ENCODE data around the gene HNRNPL.
A peak's percentile ranks its signal among the peaks of the same experiment; 100 is the strongest.
"Not testable (repeated sequence)": the region's sequence is repeated elsewhere in the genome, so short reads cannot be mapped to it uniquely, and the experiment has no call there.

Gene HNRNPL

DNA sequence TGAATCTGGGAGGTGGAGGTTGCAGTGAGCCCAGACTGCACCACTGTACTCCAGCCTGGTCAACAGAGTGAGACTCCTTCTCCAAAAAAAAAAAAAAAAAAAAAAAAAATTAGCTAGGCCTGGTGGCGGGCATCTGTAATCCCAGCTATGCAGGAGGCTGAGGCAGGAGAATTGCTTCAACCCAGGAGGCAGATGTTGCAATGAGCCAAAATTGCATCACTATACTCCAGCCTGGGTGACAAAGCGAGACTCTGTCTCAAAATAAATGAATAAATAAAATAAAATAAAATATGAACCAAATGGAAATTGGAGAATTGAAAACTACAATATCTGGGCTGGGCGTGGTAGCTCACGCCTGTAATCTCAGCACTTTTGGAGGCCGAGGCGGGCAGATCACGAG is 20.6 kb downstream of the HNRNPL start:
- not testable (repeated sequence) for DNase-seq (ENCODE audit: low spot score)

DNA sequence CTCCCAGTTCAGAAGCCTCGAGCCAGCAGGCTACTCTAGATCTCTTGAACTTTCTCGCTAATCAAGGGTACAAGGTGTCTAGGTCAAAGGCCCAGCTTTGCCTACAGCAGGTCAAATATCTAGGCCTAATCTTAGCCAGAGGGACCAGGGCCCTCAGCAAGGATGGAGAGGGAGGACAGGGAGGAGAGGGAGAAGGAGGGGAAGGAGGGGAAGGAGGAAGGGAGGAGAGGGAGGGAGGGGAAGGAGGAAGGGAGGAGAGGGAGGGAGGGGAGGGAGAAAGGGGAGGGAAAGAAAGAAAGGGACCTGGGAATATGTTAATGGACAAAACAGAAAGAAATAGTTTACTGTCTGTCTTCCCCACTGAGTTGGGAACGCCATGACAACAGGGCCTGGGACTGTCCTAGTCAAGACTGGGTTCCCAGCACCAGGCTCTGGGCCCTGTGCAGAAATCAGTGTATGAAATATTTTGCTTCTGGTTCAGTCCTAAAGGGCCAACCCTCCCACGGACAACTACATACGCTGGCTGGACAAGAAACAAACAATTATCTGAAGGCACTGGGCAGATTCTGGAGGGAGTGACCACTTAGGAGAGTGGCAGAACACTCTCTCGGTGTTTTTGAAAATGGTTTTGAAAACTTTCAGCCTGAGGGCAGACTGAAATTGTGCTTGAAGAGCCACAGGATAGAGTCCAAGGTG is 22.8 kb downstream of the HNRNPL start:
- DNase-seq (ENCODE audit: low spot score): no peak

DNA sequence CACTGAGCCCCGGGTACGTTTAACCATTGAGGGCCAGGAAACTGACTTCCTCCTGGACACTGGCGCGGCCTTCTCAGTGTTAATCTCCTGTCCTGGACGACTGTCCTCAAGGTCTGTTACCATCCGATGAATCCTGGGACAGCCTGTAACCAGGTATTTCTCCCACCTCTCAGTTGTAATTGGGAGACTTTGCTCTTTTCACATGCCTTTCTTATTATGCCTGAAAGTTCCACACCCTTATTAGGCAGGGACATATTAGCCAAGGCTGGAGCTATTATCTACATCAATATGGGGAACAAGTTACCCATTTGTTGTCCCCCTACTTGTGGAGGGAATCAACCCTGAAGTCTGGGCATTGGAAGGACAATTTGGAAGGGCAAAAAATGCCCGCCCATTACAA is 23.9 kb downstream of the HNRNPL start:
- DNase-seq (ENCODE audit: low spot score): not testable (repeated sequence)

DNA sequence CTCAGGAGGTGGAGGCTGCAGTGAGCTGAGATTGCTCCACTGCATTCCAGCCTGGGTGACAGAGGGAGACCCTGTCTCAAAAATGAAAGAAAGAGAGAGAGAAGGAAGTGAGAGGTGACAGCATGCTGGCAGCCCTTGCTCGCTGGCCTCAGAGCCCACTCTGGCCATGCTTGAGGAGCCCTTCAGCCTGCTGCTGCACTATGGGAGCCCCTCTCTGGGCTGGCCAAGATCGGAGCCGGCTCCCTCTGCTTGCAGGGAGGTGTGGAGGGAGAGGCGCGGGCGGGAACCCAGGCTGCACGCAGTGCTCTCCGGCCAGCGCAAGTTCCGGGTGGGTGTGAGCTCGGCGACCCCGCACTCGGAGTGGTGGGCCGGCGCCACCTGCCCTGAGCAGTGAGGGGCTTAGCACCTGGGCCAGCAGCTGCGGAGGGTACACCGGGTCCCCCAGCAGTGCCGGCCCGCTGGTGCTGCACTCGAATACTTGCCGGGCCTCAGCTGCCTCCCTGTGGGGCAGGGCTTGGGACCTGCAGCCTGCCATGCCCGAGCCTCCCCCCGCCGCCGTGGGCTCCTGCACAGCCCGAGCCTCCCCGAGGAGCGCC is 28.5 kb downstream of the HNRNPL start:
- not testable (repeated sequence) for DNase-seq (ENCODE audit: low spot score)

DNA sequence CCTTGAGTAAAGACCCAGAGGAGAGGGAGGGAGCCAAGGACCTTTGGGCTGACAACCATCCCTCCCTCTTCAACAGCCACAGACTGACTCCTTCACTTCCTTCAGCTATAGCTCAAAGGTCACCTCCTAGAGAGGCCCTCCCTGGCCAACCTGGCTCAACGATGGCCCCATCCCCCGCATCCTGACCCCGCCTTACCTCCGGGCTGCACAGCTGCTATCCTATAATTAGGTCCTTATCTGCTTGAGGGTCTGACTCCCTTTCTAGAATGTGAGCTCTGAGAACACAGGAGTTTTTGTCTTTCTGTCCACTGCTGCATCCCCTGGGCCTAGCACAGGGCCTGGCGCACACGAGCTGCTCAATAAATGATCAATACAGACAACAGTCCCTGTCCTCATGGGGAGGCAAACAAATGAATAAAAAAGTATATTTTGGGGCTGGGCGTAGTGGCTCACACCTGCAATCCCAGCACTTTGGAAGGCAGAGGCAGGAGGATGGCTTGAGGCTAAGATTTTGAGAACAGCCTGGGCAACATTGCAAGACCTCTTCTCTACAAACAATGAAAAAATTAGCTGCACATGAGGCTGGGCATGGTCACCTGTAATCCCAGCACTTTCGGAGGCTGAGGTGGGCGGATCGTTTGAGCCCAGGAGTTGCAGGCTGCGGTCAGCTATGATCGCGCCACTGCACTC is 30.4 kb downstream of the HNRNPL start:
- no peak for DNase-seq (ENCODE audit: low spot score)

DNA sequence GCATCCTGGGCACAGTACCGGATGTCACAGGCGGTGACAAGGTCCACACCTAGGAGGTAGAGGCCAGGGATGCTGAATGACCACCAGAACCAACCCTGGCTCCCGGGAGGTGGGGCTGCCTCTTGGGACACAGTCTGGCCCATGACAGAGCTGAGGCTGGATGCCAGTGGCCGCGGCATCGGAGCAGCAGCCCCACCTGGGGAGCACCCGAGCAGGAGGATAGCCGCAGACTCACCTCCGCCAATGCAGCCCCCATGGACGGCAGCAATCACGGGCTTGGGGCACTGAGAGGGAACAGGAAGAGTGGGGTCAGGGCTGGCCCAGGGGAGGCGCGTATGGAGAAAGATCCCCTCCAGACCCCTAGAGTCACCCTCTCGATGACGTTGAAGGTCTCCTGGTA is 32.7 kb downstream of the HNRNPL start:
- DNase-seq (ENCODE audit: low spot score): no peak

DNA sequence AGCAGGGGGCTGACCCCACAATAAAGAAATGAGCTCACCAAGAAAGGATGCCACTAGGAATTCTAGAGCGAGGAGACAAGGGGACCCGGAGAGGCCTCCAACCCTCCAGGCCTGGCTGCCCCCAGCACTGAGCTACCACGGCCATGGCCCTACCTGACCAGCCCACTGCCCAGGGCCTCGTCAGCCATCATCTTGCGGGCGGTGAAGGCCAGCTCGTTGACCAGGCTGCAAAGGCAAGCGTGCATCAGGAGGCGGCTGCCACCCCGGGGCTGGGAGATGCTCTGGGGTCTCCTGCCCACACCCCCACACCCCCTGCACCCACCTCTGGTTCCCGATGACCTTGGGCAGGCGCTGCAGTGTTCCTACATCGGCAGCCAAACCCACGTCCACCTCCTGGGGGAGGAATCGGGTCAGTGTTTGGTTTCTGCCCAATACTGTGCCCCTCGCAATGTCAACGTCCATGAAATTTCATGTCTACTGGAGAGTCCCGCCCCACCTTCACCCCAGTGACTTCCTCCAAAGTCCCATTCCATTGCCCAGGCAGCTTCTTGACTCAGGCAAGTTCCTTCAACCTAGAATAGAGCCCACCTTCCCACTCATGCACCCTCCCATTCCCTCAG is 33.5 kb downstream of the HNRNPL start:
- DNase-seq (ENCODE audit: low spot score): no peak

DNA sequence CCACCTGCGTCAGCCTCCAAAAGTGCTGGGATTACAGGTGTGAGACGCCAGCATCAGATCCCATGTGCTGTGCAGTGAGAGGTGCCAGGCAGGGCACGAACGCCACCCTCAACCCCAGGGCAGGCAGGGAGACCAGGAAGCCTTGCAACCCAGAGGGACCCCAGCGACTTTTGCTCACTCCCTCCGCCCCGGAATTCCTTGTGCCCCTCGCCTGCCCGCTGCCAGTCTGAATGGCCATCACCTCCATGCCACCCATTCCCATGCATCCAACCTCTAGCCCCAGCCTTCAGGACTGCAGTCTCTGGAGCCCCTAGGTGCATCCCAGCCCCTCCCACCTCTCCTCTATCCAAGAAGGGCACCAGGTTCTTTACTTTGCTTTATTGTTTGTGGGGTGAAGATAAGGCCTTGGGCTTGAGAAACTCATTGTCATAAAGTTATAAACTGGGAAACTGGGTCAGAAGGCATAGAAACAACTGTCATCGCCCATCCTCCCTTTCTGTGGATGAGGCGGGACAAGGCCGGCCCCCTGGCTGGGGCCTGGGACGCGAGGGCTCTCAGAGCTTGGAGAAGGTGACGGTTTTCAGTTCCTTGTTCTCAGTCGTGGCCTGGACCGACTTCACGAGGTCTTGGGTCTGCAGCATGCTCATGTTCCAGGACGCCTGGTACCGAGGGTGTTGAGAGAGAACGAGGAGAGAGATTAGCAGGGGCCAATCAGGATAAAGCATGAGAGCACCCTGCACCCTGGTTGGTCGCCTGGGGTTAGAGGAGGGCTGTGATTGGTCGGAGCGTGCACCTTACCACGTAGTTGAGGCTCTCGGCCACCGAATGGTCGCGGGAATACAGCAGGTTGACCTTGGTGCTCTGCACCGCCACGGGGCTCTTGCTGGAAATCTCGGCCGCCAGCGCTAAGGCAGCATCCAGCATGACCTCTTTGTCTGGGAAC is 34.5 kb downstream of the HNRNPL start:
- no peak for DNase-seq (ENCODE audit: low spot score)

DNA sequence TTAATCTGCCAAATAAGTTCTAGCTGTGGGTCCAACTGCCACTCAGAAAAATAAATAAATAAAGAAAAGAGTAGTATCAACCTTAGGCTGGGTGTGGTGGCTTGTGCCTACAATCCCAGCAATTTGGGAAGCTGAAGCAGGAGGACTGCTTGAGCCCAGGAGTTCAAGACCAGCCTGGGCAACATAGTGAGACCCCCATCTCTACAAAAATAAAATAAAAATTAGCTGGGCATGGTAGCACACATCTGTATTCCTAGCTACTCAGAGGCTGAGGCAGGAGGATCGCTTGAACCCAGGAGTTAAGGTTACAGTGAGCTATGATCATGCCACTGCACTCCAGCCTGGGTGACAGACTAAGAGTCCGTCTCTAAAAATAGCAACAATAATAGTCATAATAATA is 35.9 kb downstream of the HNRNPL start:
- DNase-seq (ENCODE audit: low spot score): not testable (repeated sequence)

DNA sequence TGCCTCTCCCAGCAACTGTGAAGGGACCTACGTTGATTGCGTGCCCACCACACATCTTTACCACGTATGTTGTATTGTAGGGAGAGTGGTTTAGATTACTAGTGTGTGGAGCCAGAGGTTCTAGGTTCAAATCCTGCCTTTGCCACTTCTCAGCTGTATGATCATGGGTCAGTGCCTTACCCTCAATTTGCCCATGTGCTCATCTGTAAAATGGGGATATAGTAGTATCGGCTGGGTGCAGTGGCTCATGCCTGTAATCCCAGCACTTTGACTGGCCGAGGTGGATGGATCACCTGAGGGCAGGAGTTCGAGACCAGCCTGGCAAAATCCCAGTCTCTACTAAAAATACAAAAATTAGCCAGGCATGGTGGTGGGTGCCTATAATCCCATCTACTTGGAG is 36.5 kb downstream of the HNRNPL start:
- no peak for DNase-seq (ENCODE audit: low spot score)

DNA sequence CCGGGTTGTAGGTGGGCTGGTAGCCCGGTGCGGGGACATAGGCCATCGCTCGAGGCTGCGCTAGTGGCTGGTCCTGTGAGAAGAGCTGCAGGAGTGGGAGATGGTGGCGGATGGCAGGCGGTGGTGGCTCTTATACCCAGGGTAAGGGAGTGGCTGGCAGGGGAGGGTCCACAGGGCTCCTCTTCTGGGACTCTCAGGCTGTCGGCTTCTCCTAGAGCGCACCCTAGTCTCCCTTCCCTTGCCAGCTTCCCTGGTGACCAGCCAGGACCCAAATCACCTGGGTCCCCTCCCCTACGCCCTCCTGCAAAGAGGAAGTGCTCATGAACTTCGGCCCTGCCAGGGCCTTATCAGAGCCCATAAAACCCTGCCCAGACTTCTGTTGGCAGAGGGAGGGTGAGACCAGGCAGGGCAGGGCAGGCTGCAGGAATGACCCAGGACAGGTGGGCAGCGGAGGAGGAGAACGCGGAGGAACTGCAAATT is 36.9 kb downstream of the HNRNPL start, which contains the start of gene LGALS4:
Gene LGALS4, minus strand, starts transcription at position 105 of the 480 bp plus-strand sequence. Its CDS starts 59 bp downstream, at position 46.
- DNase-seq (ENCODE audit: low spot score): no peak

DNA sequence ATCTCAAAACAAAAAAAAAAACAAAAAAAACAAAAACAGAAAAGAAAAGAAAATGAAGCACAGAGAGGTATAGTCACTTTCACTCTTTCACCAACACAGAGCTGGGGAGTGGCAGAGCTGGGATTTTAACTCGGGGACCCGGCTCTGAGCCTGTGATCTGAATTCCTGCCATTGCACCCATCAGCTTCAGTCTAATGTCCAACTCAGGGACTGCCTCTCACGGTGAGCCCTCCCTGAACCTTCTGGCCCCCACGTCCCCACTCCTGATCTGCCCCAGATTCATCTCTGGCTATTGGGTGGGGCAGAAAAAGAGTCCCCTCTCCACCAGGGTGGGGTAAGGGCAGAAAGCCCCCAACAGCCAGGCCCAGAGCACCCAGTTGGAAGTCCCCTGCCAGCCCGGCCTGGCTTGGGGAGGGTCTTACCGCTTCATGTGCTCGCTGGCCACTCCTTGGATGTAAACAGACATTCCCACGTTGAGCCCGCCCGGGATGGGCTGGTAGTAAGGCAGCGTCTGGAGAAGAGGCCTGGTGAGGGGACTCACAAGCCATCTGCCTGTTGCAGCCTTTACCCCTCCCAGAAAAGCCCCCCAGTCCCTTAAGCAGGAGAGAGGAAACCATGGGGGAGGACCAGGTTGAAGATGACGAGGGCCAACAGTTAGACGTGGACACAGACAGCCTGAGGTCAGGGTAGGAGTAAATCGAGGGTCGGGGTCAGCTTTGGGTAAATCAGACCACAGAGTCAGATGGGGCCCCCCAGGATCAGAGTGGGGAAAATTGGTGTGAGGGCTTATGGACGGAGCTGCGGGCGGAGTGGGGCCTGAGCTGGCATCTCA is 37.6 kb downstream of the HNRNPL start:
- no peak for DNase-seq (ENCODE audit: low spot score)

DNA sequence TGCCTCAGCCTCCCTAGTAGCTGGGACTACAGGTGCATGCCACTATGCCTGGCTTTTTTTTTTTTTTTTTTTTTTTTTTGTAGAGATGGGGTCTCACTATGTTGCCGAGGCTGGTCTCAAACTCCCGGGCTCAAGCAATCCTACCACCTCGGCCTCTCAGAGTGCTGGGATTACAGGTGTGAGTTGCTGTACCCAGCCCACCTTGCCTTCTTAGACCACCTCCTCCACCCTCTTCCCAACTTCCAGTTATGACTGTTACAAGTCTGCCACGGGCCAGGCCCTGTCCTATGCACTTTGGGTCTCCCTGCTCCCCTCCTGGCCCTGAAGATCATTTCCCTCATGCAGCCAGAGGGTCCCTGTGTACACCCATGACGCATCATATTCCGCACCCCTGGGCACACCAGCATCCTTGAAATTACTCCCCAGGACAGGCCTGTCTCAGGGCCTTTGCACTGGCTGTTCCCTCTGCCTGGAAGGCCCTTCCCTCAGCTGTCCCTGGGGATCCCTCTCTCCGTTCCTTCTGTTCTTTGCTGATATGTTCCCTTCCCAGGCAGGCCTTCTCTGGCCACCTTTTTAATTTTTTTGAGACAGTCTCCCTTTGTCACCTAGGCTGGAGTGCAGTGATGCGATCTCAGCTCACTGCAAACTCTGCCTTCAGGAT is 40.1 kb downstream of the HNRNPL start:
- no peak for DNase-seq (ENCODE audit: low spot score)

DNA sequence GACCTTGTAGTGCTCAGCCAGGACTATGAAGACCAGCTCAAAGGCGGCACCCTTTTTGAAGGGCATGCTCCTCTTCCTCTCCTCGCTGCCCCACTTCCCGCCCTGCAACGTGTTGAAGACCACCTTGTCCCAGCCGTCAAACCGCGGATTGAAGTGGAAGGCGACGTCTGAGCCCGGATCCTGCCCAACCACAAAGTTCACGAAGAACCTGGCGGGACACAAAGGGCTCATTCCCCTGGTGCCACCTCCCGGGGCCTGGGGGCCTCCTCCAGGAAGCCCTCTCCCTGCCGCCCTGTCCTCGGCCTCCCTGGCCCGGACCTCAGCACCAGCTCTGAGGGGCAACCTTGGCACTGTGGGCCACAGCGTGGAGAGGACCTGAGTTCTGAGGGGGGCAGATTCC is 41.0 kb downstream of the HNRNPL start:
- no peak for DNase-seq (ENCODE audit: low spot score)

DNA sequence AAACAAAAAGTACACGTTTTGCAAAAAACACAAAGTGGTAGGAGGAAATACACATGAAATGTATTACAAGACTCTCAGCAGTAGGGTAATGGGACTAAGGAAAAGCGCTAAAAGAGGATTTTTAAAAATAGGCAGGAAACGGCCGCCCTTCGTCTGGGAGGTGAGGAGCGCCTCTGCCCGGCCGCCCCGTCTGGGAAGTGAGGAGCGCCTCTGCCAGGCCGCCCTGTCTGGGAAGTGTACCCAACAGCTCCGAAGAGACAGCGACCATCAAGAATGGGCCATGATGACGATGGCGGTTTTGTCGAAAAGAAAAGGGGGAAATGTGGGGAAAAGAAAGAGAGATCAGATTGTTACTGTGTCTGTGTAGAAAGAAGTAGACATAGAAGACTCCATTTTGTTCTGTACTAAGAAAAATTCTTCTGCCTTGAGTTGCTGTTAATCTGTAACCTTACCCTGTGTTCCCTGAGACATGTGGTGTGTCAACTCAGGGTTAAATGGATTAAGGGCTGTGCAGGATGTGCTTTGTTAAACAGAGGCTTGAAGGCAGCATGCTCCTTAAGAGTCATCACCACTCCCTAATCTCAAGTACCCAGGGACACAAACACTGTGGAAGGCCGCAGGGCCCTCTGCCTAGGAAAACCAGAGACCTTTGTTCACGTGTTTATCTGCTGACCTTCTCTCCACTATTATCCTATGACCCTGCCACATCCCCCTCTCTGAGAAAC is 42.2 kb downstream of the HNRNPL start:
- not testable (repeated sequence) for DNase-seq (ENCODE audit: low spot score)

DNA sequence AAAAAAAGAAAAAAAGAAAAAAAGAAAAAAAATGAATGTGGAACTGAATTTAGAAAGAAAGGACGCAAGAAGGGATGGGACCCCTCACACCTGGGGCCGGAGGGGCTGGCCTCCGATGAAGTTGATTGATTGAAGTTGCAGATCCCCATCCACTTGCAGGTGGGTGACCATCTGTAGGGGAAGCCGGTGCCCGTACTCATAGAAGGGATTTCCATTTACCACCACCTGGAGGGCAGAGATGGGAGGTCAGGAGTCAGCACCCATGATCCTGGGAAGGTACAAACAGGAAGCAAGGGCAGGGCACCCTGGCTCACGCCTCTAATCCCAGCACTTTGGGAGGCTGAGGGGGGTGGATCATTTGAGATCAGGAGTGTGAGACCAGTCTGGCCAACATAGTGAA is 43.4 kb downstream of the HNRNPL start:
- DNase-seq (ENCODE audit: low spot score): no peak

DNA sequence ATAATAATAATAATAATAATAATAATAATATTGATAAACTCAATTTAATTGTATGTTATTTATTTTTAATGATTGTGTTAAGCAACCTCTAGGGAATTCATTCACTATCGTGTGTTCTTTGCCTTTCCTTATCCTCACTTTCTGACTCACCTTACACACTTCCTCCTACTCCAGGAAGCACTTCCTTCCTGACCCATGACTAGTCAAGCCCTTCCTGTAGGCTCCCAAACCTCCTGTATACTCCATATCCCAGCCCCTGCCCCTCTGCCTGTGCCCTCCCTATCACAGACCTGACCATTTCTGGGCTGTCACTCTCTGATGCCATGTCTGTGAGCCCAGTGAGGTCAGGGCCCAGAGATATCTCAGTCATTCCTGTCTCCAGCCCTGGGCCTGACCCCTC is 44.6 kb downstream of the HNRNPL start:
- peak; percentile 97 for DNase-seq (ENCODE audit: low spot score)

DNA sequence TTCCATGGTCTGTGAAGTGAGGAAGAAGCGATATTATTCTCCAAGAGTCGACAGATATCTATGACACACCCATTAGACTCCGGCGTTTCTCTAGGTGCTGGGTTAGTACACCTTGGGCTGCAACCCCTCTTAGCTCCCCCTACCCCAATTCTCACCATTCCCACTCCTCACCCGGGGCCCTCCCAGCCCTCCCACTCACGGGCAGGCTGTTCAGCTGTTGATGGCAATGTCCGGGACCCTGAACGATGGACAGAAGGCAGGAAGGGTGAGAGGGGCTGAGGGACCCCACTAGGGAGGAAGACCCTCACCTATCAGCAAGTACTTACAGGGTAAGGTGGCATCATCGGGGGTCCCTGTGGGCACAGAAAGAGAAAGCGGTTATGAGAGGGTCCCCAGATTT is 46.2 kb downstream of the HNRNPL start:
- DNase-seq (ENCODE audit: low spot score): no peak

DNA sequence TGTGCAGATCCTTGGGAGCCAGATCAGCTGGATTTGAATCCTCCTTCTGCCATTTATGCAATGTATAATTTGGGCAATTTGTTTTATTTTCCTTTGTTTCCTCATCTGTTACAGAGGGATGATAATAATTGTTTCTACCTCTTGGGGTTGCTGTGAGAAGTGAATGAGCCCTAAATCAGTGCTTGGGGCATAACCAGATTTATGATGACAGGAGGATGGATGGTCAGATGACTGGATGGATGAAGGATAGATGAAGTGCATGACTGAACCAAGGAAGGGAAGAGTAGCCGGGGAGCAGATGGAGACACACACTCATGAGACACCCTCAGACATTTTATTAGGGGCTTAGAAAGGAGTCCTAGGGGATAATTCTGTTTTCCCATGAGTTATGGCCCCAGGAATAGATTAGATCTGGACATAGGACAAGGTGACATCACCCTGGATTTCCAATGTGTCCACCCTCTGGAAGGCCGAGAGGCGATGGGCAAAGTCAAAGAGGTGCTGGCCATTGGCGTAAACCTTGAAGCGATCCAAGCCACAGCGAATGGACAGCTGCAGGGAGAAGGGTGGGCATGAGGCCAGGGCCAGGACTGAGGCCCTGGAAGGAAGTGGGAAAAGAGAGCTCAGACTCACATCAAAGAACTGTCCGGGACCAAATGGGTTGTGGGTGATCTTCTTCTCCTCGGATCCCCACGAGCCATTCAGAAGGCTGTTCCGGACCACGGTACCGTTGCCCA is 48.3 kb downstream of the HNRNPL start:
- no peak for DNase-seq (ENCODE audit: low spot score)
